Measurements from ENCODE around the gene FAM151A.

FAM151A gene

DNA sequence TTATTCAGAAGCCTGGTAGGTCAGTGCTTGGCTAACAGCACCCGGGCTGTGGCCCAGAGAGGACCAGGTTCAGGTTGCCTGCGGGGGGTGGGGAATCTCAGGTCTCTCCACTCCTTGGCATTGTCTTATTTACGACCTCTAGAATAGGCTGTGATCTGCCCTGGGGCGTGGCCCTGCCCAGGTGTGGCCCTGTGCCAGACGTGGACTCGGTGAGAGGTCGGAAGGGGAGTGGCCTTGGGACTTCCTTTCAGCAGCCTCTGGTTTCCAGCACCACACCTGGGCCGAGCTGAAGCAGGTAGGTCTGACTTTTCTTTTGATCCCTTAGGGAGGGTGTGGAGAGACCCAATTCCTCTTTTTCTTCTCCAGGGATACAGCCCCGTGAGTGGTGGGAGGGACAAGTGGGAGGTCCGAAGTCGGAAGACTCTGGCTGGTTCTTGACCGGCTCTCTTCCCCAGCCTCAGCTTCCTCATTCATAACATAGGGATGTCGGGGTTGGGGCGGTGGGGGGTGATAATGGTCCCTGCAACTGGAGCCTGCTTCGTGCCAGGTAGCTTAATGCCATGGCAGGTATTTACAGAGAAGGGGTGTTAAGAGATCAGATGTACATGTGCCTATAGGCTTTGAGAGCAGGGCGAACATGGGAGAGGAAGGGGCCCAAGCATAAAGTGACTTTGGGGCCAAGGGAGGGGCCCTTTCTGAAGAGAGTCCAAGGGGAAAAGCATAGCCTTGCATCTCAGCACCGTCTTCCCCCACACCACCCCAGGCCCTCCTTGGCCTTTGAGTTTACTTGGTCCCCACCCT lies 58.8 kb downstream of the FAM151A start:
- Histone ChIP-seq H3K9ac (ENCODE audit: low read length) (no peak overlapping the region), H3F3A (ENCODE audit: insufficient read depth) (no peaks in the 10 kb centered on the region), H3K79me2 (ENCODE audit: insufficient read depth, low read length) (no peaks in the 10 kb centered on the region), H3K27me3 (ENCODE audit: low read length) (no peaks in the 10 kb centered on the region; the same call in 1 of the 2 replicates), H2AFZ (ENCODE audit: low read depth, low read length, severe bottlenecking) (no peak overlapping the region), H3K4me3 (ENCODE audit: insufficient read depth, low read length, poor library complexity, severe bottlenecking) (no peak overlapping the region), H3K9me2 (replicated peaks; ENCODE audit: insufficient read depth, low read length) (no peaks in the 10 kb centered on the region), H3K27ac (ENCODE audit: low read depth, low read length) (no peak overlapping the region), H3K4me2 (ENCODE audit: low read depth, low read length, poor library complexity, severe bottlenecking) (no peak overlapping the region), H3K36me3 (ENCODE audit: low read length) (no peaks in the 10 kb centered on the region), H3K9me3 (ENCODE audit: insufficient read depth, low read length) (no peaks in the 10 kb centered on the region), H4K20me1 (ENCODE audit: low read depth, low read length) (no peaks in the 10 kb centered on the region)
- TF ChIP-seq EZH2phosphoT487 (conservative IDR thresholded peaks at IDR 0.05; ENCODE audit: low read length) (no peak), CTCF (IDR thresholded peaks at IDR 0.05; ENCODE audit: insufficient read depth, low read length, poor library complexity, severe bottlenecking) (no peak)

- no peaks in the 10 kb centered on the region for H3K27me3 ChIP-seq (ENCODE audit: low read length)
- H3K9ac ChIP-seq (ENCODE audit: low read length): no peak overlapping the region
- H3K9me3 ChIP-seq (ENCODE audit: insufficient read depth, low read length): no peaks in the 10 kb centered on the region
- no peak overlapping the region for H2AFZ ChIP-seq (ENCODE audit: low read depth, low read length, severe bottlenecking)
- H3K27ac ChIP-seq (ENCODE audit: low read depth, low read length): no peak overlapping the region
- no peaks in the 10 kb centered on the region for H3K36me3 ChIP-seq (ENCODE audit: low read length)
- no peaks in the 10 kb centered on the region for H3F3A ChIP-seq (ENCODE audit: insufficient read depth)
- H3K9me2 ChIP-seq (replicated peaks; ENCODE audit: insufficient read depth, low read length): no peaks in the 10 kb centered on the region
- TF ChIP-seq EZH2phosphoT487 (conservative IDR thresholded peaks at IDR 0.05; ENCODE audit: low read length): no peak
- no peak for TF ChIP-seq CTCF (IDR thresholded peaks at IDR 0.05; ENCODE audit: insufficient read depth, low read length, poor library complexity, severe bottlenecking)
- no peaks in the 10 kb centered on the region for H4K20me1 ChIP-seq (ENCODE audit: low read depth, low read length)
- no peaks in the 10 kb centered on the region for H3K79me2 ChIP-seq (ENCODE audit: insufficient read depth, low read length)
- H3K4me2 ChIP-seq (ENCODE audit: low read depth, low read length, poor library complexity, severe bottlenecking): no peak overlapping the region
- no peak overlapping the region for H3K4me3 ChIP-seq (ENCODE audit: insufficient read depth, low read length, poor library complexity, severe bottlenecking)
These were observed 63.5 kb downstream of the FAM151A start for GRCh38 chr1:54559771-54560231.
